Right lobe of liver (tissue), 6 donors: ENCODE results near the gene ITSN1. TPM values are rescaled to one million over a fixed set of nuclear protein-coding genes. Genes with fewer than 3 reads are reported as not detected.

ENCODE experiments used
- ATAC-seq, 4 donors: fragments of 200-7000 bp; cut with Tn5 transposase; one replicate each; pipeline ENCODE4 v1.9.1; 2020; ENCODE audit warnings: mild to moderate bottlenecking in 4 of 4, moderate library complexity in 4 of 4
- DNase-seq, 3 donors: peaks; one replicate each; pipeline ENCODE4 v3.0.0-alpha.2; 2020
- H3K27ac ChIP-seq, 3 donors: fragments of 200-600 bp; one replicate each; pipeline ENCODE4 v1.8.0; 2022
- H3K27me3 ChIP-seq, 2 donors: fragments of 200-600 bp; one replicate each; pipeline ENCODE4 v1.8.0; 2022
- H3K36me3 ChIP-seq, 4 donors: fragments of 200-600 bp; sonication (generic) in 1 of 4; one replicate each; pipeline versions ENCODE4 v1.5.1 to v1.8.0; 2017 to 2022; ENCODE audit warnings: control low read depth in 1 of 4
- H3K4me1 ChIP-seq, 4 donors: fragments of 200-600 bp; sonication (generic) in 1 of 4; one replicate each; pipeline versions ENCODE4 v1.5.1 to v1.8.0; 2017 to 2022; ENCODE audit warnings: control low read depth in 1 of 4
- H3K4me3 ChIP-seq, 3 donors: fragments of 200-600 bp; one replicate each; pipeline ENCODE4 v1.8.0; 2022
- H3K9me3 ChIP-seq, 4 donors: fragments of 200-600 bp; sonication (generic) in 1 of 4; one replicate each; pipeline versions ENCODE4 v1.5.1 to v1.8.0; 2017 to 2022; ENCODE audit warnings: control low read depth in 1 of 4
- CTCF ChIP-seq, 4 donors: fragments of 200-600 bp in 3 of 4; fragments of 450-650 bp in 1 of 4; IDR thresholded peaks; one replicate each; pipeline versions ENCODE4 v1.5.1 to v1.8.0; 2016 to 2022; ENCODE audit warnings: antibody characterized with exemption in 4 of 4, mild to moderate bottlenecking in 2 of 4
- POLR2A ChIP-seq: fragments of 450-650 bp; IDR thresholded peaks from one replicate; pipeline ENCODE4 v1.6.1; 2017; ENCODE audit warnings: antibody characterized with exemption, mild to moderate bottlenecking
- WGBS: methylation state at CpG from one replicate; pipeline ENCODE4 v1.1.6; 2018; ENCODE audit warnings: low coverage, low lambda C conversion rate; ENCODE audit not compliant: insufficient coverage; ENCODE audit errors: missing lambda C conversion rate; 5-methylcytosine and 5-hydroxymethylcytosine counted together
- intact Hi-C, 2 donors: fragments of 100-400 bp; cut with DNase I; formaldehyde crosslinking; loops; one replicate each; pipeline versions ENCODE4 v1.11.2 to v1.14.1; 2022
- total RNA-seq, 6 experiments: library from RNA; depleted of rRNA in 2 of 6; stranded (reverse); fragments of >200 nt in 2 of 6; fragmentation: NEBNext Ultra II Directional in 3 of 6; extraction: Animal tissue kit (Norgen Biotek cat#: 25700) in 3 of 6; gene quantifications; one replicate each; pipeline versions ENCODE4 v1.1.0 to v1.2.4, GENCODE V29; 2016 to 2023
- donor health status: DM: no; HTN: yes; CAD: no.
- donor health status: DM: no; HTN: no; CAD: no.
- donor health status: DM: no; HTN: no; CAD: no.
- donor health status: DM: no; HTN: yes; CAD: no.
- donor health status: DM: no; HTN: yes; CAD: no.

Gene ITSN1
- total RNA-seq, 6 experiments from 2014 or later = 27.8 to 63.1 (median 33.8) TPM

GRCh38 chr21:33834801-33835500, 192.7 kb downstream of the ITSN1 start:
- DNase-seq (no peak), ATAC-seq (no peak)
- Histone ChIP-seq H3K4me3 (no peak overlapping the region), H3K27me3 (no peaks in the 10 kb centered on the region), H3K4me1 (no peaks in the 10 kb centered on the region), H3K9me3 (no peaks in the 10 kb centered on the region), H3K27ac (no peak overlapping the region), H3K36me3 (peaks cover 0 to 19% (median 12%) of the 10 kb centered on the region in 4 donors)
- TF ChIP-seq POLR2A (no peak), CTCF (IDR thresholded peaks at IDR 0.05) (no peak)
- intact Hi-C loops = no loop called here
- 87% methylated on average over 5 of the region's 5 CpGs for WGBS

GRCh38 chr21:33835920-33836319, 193.6 kb downstream of the ITSN1 start:
- Histone ChIP-seq H3K36me3 (peaks cover 0 to 16% (median 9%) of the 10 kb centered on the region in 4 donors), H3K27me3 (no peaks in the 10 kb centered on the region), H3K9me3 (no peaks in the 10 kb centered on the region), H3K4me3 (no peak overlapping the region), H3K4me1 (no peaks in the 10 kb centered on the region), H3K27ac (no peak overlapping the region)
- DNase-seq (no peak), ATAC-seq (peak; percentile 34 to 76 (median 40))
- TF ChIP-seq CTCF (IDR thresholded peaks at IDR 0.05) = no peak
- no peak for TF ChIP-seq POLR2A
- 73% methylated on average over 4 of the region's 4 CpGs for WGBS
- intact Hi-C loops = no loop called here

GRCh38 chr21:33836408-33836807, 194.1 kb downstream of the ITSN1 start:
- TF ChIP-seq POLR2A = no peak
- TF ChIP-seq CTCF (IDR thresholded peaks at IDR 0.05) = no peak
- DNase-seq (no peak), ATAC-seq (peak; percentile 27 to 73 (median 37))
- Histone ChIP-seq H3K9me3 (no peaks in the 10 kb centered on the region), H3K27ac (no peak overlapping the region), H3K27me3 (no peaks in the 10 kb centered on the region), H3K4me3 (no peak overlapping the region), H3K36me3 (peaks cover 0 to 16% (median 8%) of the 10 kb centered on the region in 4 donors), H3K4me1 (no peaks in the 10 kb centered on the region)
- intact Hi-C loops = no loop called here
- no CpG with 5 or more reads among the region's 11 CpGs for WGBS

GRCh38 chr21:33839167-33839716, 196.9 kb downstream of the ITSN1 start:
- DNase-seq (peak in 1 of 3 donors; percentile 43), ATAC-seq (peak in 1 of 4 donors; percentile 14)
- Histone ChIP-seq H3K27ac (no peak overlapping the region), H3K9me3 (no peaks in the 10 kb centered on the region), H3K36me3 (peaks cover 0 to 11% (median 5%) of the 10 kb centered on the region in 4 donors), H3K4me1 (peaks cover 0 to 3% (median 0%) of the 10 kb centered on the region in 4 donors), H3K4me3 (no peak overlapping the region), H3K27me3 (no peaks in the 10 kb centered on the region)
- TF ChIP-seq POLR2A (no peak), CTCF (IDR thresholded peaks at IDR 0.05) (no peak)
- intact Hi-C loops = no loop called here
- WGBS = 80% methylated on average over 2 of the region's 5 CpGs
